Large intestine (tissue), 3 donors: ENCODE data around the gene BFSP1. TPM values are rescaled to one million over a fixed set of nuclear protein-coding genes. Genes with fewer than 3 reads are reported as not detected.

Source experiments
- DNase-seq, 2 donors: peaks; one replicate each; pipeline versions ENCODE4 v3.0.0 to v3.0.0-alpha.2; 2013
- H3K27ac ChIP-seq: one replicate; pipeline ENCODE4 v1.5.1; 2013; ENCODE audit warnings: low read length
- H3K27me3 ChIP-seq: 2 replicates; pipeline ENCODE4 v1.6.1; 2013; ENCODE audit warnings: low read length; ENCODE audit not compliant: control insufficient read depth, insufficient read depth
- H3K36me3 ChIP-seq: 2 replicates; pipeline ENCODE4 v1.6.1; 2013; ENCODE audit warnings: low read length; ENCODE audit not compliant: control insufficient read depth, insufficient read depth
- H3K4me1 ChIP-seq: one replicate; pipeline ENCODE4 v1.6.1; 2013; ENCODE audit warnings: low read length; ENCODE audit not compliant: control insufficient read depth, insufficient read depth
- H3K4me3 ChIP-seq: one replicate; pipeline ENCODE4 v1.5.1; 2013; ENCODE audit warnings: low read length
- H3K9me3 ChIP-seq: one replicate; pipeline ENCODE4 v1.6.1; 2013; ENCODE audit warnings: mild to moderate bottlenecking, low read depth, low read length, moderate library complexity; ENCODE audit not compliant: control insufficient read depth
- WGBS: methylation state at CpG from one replicate; pipeline ENCODE4 v1.1.5; 2013; ENCODE audit warnings: low lambda C conversion rate; ENCODE audit not compliant: insufficient coverage; 5-methylcytosine and 5-hydroxymethylcytosine counted together
- polyA plus RNA-seq: library from polyadenylated mRNA; unstranded; fragments of 120-200 nt; gene quantifications from one replicate; pipeline ENCODE4 v1.2.1, GENCODE V29; 2013

BFSP1 gene
- polyA plus RNA-seq, 1 donor: 1.1 TPM

DNA sequence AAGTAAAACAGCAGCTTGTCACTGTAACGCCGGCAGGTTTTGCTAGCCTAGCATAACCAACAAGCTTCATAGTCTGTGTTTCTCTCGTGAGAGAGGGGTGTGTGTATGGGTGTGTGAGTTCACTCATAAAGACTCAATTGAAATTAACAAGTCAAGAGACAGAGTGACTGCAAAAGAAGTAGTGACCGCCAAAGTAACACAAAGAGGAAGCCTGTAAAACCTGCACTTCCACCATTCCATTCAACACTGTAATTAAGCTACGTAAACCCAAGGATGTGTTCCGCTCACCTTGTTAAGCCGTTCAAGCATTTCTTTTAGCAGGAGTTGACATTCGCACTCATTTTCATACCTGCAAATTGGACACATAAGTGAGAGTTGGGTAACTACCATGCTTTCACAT, 6.6 kb downstream of the BFSP1 start:
- Histone ChIP-seq H3K36me3 (no peaks in the 10 kb centered on the region), H3K9me3 (no peaks in the 10 kb centered on the region), H3K4me3 (no peak overlapping the region), H3K4me1 (no peaks in the 10 kb centered on the region), H3K27ac (no peak overlapping the region), H3K27me3 (no peaks in the 10 kb centered on the region)
- WGBS: 100% methylated on average over 1 of the region's 8 CpGs
- DNase-seq: no peak

DNA sequence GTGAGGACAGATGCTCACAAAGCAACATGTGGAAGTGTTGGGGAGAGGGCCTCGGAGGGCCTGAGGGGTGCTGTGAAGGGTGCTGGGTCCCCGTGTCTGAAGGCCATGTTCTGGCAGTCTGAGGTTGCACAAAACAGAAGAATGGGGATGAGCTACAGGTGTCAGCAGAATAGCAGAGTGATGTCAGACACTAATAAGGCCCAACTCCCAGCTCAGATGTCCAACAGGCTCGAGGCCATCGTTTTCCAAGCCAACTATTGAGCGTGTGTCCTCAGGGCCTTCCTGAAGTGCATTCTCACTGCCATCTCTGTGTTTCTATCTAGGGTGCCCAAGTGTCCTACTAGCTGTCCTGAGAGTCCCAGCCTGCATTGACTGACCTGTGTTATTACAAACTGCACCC, 7.9 kb downstream of the BFSP1 start:
- no peak overlapping the region for H3K4me3 ChIP-seq
- WGBS: no CpG with 5 or more reads among the region's 5 CpGs
- no peak for DNase-seq
- H3K4me1 ChIP-seq: no peaks in the 10 kb centered on the region
- no peaks in the 10 kb centered on the region for H3K9me3 ChIP-seq
- H3K27ac ChIP-seq: no peak overlapping the region
- H3K27me3 ChIP-seq: no peaks in the 10 kb centered on the region
- H3K36me3 ChIP-seq: no peaks in the 10 kb centered on the region

DNA sequence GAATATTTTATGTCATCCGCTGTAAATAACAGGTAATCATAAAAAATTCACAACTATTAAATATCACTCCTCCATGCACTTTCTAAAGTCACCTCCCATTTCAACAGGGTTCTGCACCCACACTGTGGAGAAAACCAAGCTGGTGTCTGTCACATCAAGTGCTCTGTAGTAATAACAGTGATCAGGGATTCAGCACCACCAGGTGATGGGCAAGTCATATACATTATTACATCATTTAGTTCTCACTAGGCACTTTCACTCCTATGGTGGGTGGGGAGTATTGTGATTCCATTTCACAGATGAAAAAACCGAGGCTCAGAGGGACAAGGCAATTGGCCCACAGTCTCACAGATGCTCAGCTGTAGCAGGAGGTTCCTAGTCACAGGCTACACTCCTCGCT, 8.7 kb downstream of the BFSP1 start:
- WGBS: 100% methylated on average over 1 of the region's 3 CpGs

DNA sequence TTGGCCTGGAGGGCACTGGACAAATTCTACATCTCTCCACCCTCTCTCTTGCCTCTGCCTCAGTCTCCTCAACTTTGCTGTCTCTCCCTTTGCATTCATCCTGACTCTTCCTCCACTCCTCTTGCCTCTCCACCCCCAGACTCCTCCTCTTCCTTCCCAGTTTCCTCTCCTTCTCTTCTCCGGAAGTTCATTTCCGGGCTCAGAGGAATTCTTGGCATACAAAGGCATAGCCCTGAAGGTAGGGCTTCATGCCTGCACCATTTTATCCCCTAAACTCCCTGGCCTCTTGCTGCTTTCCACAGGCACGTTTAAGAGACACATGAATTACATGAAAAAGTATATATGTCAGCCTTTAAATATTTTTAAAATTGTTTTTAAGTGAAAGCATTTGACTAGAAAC, 10.6 kb downstream of the BFSP1 start:
- DNase-seq: no peak
- no peak overlapping the region for H3K4me3 ChIP-seq
- H3K27me3 ChIP-seq: no peaks in the 10 kb centered on the region
- no peaks in the 10 kb centered on the region for H3K9me3 ChIP-seq
- no peak overlapping the region for H3K27ac ChIP-seq
- no peaks in the 10 kb centered on the region for H3K36me3 ChIP-seq
- no peaks in the 10 kb centered on the region for H3K4me1 ChIP-seq
- 100% methylated on average over 1 of the region's 3 CpGs for WGBS

More for the DNA sequence above, 8.7 kb downstream of the BFSP1 start:
- no peaks in the 10 kb centered on the region for H3K4me1 ChIP-seq
- H3K4me3 ChIP-seq: no peak overlapping the region
- no peak for DNase-seq
- no peaks in the 10 kb centered on the region for H3K27me3 ChIP-seq
- no peak overlapping the region for H3K27ac ChIP-seq
- H3K36me3 ChIP-seq: no peaks in the 10 kb centered on the region
- H3K9me3 ChIP-seq: no peaks in the 10 kb centered on the region

- H3K27me3 ChIP-seq: no peaks in the 10 kb centered on the region
- DNase-seq: no peak
- 89% methylated on average over 3 of the region's 7 CpGs for WGBS
- H3K4me3 ChIP-seq: no peak overlapping the region
- H3K36me3 ChIP-seq: no peaks in the 10 kb centered on the region
- no peaks in the 10 kb centered on the region for H3K9me3 ChIP-seq
- no peaks in the 10 kb centered on the region for H3K4me1 ChIP-seq
- no peak overlapping the region for H3K27ac ChIP-seq
These were observed 11.4 kb downstream of the BFSP1 start for GRCh38 chr20:17519606-17520285.

- Histone ChIP-seq H3K4me3 (no peak overlapping the region), H3K27me3 (no peaks in the 10 kb centered on the region), H3K27ac (no peak overlapping the region), H3K36me3 (no peaks in the 10 kb centered on the region), H3K4me1 (no peaks in the 10 kb centered on the region), H3K9me3 (no peaks in the 10 kb centered on the region)
- WGBS: no CpG with 5 or more reads among the region's 14 CpGs
- no peak for DNase-seq
These were observed 12.7 kb downstream of the BFSP1 start for GRCh38 chr20:17518339-17519052.

- Histone ChIP-seq H3K27ac (no peak overlapping the region), H3K4me3 (no peak overlapping the region), H3K9me3 (no peaks in the 10 kb centered on the region), H3K36me3 (no peaks in the 10 kb centered on the region), H3K27me3 (no peaks in the 10 kb centered on the region), H3K4me1 (no peaks in the 10 kb centered on the region)
- no peak for DNase-seq
- 63% methylated on average over 3 of the region's 3 CpGs for WGBS
These were observed 16.1 kb downstream of the BFSP1 start for GRCh38 chr20:17515053-17515452.

- no peak for DNase-seq
- H3K36me3 ChIP-seq: no peaks in the 10 kb centered on the region
- H3K27me3 ChIP-seq: no peaks in the 10 kb centered on the region
- no CpG with 5 or more reads among the region's 2 CpGs for WGBS
- H3K27ac ChIP-seq: no peak overlapping the region
- no peaks in the 10 kb centered on the region for H3K9me3 ChIP-seq
- no peaks in the 10 kb centered on the region for H3K4me1 ChIP-seq
- no peak overlapping the region for H3K4me3 ChIP-seq
These were observed 17.2 kb downstream of the BFSP1 start for GRCh38 chr20:17513939-17514338.

GRCh38 chr20:17511401-17511800, 19.8 kb downstream of the BFSP1 start:
- H3K4me3 ChIP-seq: no peak overlapping the region
- H3K36me3 ChIP-seq: no peaks in the 10 kb centered on the region
- DNase-seq: no peak
- no peaks in the 10 kb centered on the region for H3K4me1 ChIP-seq
- H3K9me3 ChIP-seq: no peaks in the 10 kb centered on the region
- H3K27ac ChIP-seq: no peak overlapping the region
- no peaks in the 10 kb centered on the region for H3K27me3 ChIP-seq
- WGBS: no CpG with 5 or more reads among the region's 6 CpGs

GRCh38 chr20:17510548-17510947, 20.6 kb downstream of the BFSP1 start:
- Histone ChIP-seq H3K4me1 (no peaks in the 10 kb centered on the region), H3K4me3 (no peak overlapping the region), H3K36me3 (no peaks in the 10 kb centered on the region), H3K27me3 (no peaks in the 10 kb centered on the region), H3K9me3 (no peaks in the 10 kb centered on the region), H3K27ac (no peak overlapping the region)
- no peak for DNase-seq
- WGBS: 100% methylated on average over 1 of the region's 4 CpGs

DNA sequence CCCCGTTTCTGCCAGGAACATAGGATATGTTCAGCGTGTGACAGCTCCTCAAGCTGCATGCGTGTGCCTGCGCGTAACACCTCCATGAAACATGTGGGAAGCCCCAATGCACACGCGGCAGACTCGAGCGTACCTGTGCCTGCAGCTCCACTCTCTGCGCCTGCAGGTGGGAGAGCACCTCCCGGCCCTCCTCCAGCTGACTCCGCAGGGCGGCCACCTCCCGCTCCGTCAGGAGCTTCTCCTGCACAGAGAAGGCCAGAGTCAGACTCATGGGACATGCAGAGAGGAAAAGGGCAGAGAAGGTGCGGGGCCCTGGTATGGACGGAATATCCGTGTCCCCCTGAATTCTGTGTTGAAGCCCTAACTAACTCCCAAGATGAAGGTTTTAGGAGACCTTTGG, 22.4 kb downstream of the BFSP1 start:
- Histone ChIP-seq H3K4me1 (peaks cover 4% of the 10 kb centered on the region), H3K9me3 (no peaks in the 10 kb centered on the region), H3K27ac (no peak overlapping the region), H3K4me3 (no peak overlapping the region), H3K27me3 (no peaks in the 10 kb centered on the region), H3K36me3 (no peaks in the 10 kb centered on the region)
- WGBS: no CpG with 5 or more reads among the region's 18 CpGs
- DNase-seq: no peak
